ENCODE results near the gene HDAC7. TPM values are rescaled to one million over a fixed set of nuclear protein-coding genes. Genes with fewer than 3 reads are reported as not detected.
A peak's percentile ranks its signal among the peaks of the same experiment; 100 is the strongest.

Gene HDAC7
- total RNA-seq, 1 donor from 2014 or later: 253 TPM

- intact Hi-C loops (cut with micrococcal nuclease): no loop called here
- H3K36me3 Mint-ChIP-seq (ENCODE audit: low read depth): no peaks in the 10 kb centered on the region
- no peak for DNase-seq (ENCODE audit: low spot score)
- no peaks in the 10 kb centered on the region for H3K27me3 Mint-ChIP-seq (ENCODE audit: low read depth)
- H3K9me3 Mint-ChIP-seq: no peaks in the 10 kb centered on the region
- H3K27ac Mint-ChIP-seq: peak overlapping the region; percentile 98
- peak overlapping the region; percentile 50 for H3K4me3 Mint-ChIP-seq (ENCODE audit: low read depth)
- H3K4me1 Mint-ChIP-seq (ENCODE audit: low read depth): peaks cover 73% of the 10 kb centered on the region
These were observed 14.6 kb upstream of the HDAC7 start for GRCh38 chr12:47834199-47834903.

DNA sequence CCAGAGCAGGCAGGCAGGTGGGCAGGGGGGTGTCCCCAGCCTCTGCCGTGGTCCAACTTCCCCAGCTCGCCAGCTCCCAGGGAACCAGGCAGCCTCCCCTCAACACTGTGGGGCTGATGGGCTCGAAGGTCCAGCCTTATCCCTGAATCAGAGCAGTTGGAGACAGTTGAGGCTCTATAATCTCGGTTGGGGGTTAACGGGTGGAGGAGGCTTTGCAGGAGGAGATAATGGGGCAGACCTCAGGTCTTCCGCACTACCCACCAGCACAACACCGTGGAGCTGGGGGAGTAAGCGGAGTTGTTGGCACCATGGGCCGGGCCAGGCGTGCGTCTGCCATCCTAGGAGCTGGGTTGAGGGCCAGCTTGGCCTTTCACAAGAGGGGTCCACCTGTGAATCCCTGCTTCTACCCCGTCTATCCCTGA lies 13.9 kb upstream of the HDAC7 start:
- H3K4me3 Mint-ChIP-seq (ENCODE audit: low read depth): peak overlapping the region; percentile 26
- no peak for DNase-seq (ENCODE audit: low spot score)
- H3K36me3 Mint-ChIP-seq (ENCODE audit: low read depth): no peaks in the 10 kb centered on the region
- peak overlapping the region; percentile 98 for H3K27ac Mint-ChIP-seq
- H3K4me1 Mint-ChIP-seq (ENCODE audit: low read depth): peaks cover 76% of the 10 kb centered on the region
- intact Hi-C loops (cut with micrococcal nuclease): loop anchor here (2.0 kb wide), 2 partner anchors 27 to 127 kb away; partner anchors contain the start of gene RPAP3
- no peaks in the 10 kb centered on the region for H3K27me3 Mint-ChIP-seq (ENCODE audit: low read depth)
- H3K9me3 Mint-ChIP-seq: no peaks in the 10 kb centered on the region

- H3K4me1 Mint-ChIP-seq (ENCODE audit: low read depth): peaks cover 76% of the 10 kb centered on the region
- H3K36me3 Mint-ChIP-seq (ENCODE audit: low read depth): no peaks in the 10 kb centered on the region
- H3K9me3 Mint-ChIP-seq: no peaks in the 10 kb centered on the region
- H3K4me3 Mint-ChIP-seq (ENCODE audit: low read depth): peak overlapping the region; percentile 76
- peak overlapping the region; percentile 98 for H3K27ac Mint-ChIP-seq
- DNase-seq (ENCODE audit: low spot score): no peak
- intact Hi-C loops (cut with micrococcal nuclease): loop anchor here (1.0 to 2.0 kb wide), 4 partner anchors 12 to 126 kb away; partner anchors contain the start of gene RPAP3
- no peaks in the 10 kb centered on the region for H3K27me3 Mint-ChIP-seq (ENCODE audit: low read depth)
These were observed 12.7 kb upstream of the HDAC7 start for GRCh38 chr12:47832263-47832933.

DNA sequence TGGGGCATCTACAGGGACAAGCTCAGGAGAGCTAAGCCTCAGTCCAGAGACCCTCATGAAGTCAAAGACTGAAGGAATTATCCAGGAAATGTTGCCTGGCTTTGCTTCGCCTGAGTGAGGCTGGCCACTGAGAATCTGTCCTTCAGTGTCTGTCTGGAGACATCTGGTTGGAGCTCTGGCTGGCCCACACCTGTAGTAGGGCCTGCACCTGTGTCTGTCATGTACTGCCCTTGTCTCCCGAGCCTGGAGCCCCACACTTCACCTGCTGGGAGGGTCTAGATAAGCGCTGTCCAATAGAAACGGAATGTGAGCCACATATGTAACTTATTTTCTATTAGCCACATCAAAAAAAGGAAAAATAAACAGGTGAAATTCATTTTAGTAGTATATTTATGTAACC lies 9.9 kb upstream of the HDAC7 start:
- intact Hi-C loops (cut with micrococcal nuclease): no loop called here
- peaks cover 70% of the 10 kb centered on the region for H3K4me1 Mint-ChIP-seq (ENCODE audit: low read depth)
- H3K36me3 Mint-ChIP-seq (ENCODE audit: low read depth): peaks cover 4% of the 10 kb centered on the region
- peak overlapping the region; percentile 61 for H3K27ac Mint-ChIP-seq
- no peaks in the 10 kb centered on the region for H3K9me3 Mint-ChIP-seq
- no peak for DNase-seq (ENCODE audit: low spot score)
- no peaks in the 10 kb centered on the region for H3K27me3 Mint-ChIP-seq (ENCODE audit: low read depth)
- H3K4me3 Mint-ChIP-seq (ENCODE audit: low read depth): peak overlapping the region; percentile 20

DNA sequence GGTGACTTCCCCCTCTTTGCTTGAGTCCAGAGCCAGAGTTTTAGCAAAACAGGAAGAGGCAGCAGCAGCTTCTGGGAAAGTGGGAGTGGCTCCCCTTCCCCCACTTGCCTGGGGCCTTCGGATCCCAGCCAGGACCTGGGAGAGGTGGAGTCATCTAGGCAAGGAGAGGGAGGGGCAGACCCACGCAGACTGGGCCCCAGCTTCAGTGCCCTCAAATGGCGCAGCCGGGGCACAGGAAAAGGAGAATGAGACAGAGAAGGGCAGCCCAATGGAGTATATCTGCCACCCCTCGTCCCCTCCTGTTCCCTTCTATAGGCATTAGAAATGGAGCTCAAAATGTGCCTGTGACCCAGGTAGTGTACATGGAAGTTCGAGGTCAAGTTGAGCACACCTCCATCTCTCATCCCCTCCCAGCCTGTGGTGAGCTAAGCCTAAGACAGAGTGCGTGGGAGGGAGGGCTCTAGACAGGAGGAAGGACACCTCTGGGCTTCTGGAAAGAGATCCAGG lies 9.3 kb upstream of the HDAC7 start:
- H3K36me3 Mint-ChIP-seq (ENCODE audit: low read depth): peaks cover 4% of the 10 kb centered on the region
- H3K27ac Mint-ChIP-seq: peak overlapping the region; percentile 61
- no peak for DNase-seq (ENCODE audit: low spot score)
- no peaks in the 10 kb centered on the region for H3K9me3 Mint-ChIP-seq
- H3K27me3 Mint-ChIP-seq (ENCODE audit: low read depth): no peaks in the 10 kb centered on the region
- H3K4me1 Mint-ChIP-seq (ENCODE audit: low read depth): peaks cover 70% of the 10 kb centered on the region
- intact Hi-C loops (cut with micrococcal nuclease): no loop called here
- peak overlapping the region; percentile 20 for H3K4me3 Mint-ChIP-seq (ENCODE audit: low read depth)

- peaks cover 68% of the 10 kb centered on the region for H3K4me1 Mint-ChIP-seq (ENCODE audit: low read depth)
- H3K27me3 Mint-ChIP-seq (ENCODE audit: low read depth): no peaks in the 10 kb centered on the region
- H3K4me3 Mint-ChIP-seq (ENCODE audit: low read depth): no peak overlapping the region
- no peak for DNase-seq (ENCODE audit: low spot score)
- H3K27ac Mint-ChIP-seq: peak overlapping the region; percentile 61
- H3K36me3 Mint-ChIP-seq (ENCODE audit: low read depth): peaks cover 5% of the 10 kb centered on the region
- no peaks in the 10 kb centered on the region for H3K9me3 Mint-ChIP-seq
- intact Hi-C loops (cut with micrococcal nuclease): no loop called here
These were observed 8.6 kb upstream of the HDAC7 start for GRCh38 chr12:47828008-47828975.

DNA sequence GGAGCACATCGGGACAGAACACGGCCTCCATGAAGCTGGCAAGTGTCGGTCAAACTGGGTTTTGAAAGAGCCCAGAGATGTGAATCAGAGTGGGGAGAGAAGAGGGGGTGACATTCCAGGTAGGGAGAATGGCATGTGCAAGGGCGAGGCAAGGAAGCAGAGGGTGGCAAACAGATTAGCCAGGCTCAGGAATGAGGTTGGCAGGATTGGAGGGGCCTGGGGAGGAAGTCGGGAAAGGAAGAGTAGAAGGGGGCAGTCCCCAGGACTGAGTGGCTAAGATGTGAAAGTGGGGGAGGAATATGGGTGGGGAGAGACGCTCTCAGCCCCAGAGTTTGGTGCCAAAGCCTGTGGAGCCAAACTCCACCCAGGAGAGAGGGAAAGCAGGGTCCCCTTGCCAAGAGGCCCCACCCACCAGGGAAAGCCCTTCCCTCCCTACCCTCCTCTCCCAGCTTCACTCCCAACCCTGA lies 5.5 kb upstream of the HDAC7 start:
- Mint-ChIP-seq H3K36me3 (ENCODE audit: low read depth) (peaks cover 7% of the 10 kb centered on the region), H3K27me3 (ENCODE audit: low read depth) (no peaks in the 10 kb centered on the region), H3K9me3 (no peaks in the 10 kb centered on the region), H3K27ac (peak overlapping the region; percentile 46), H3K4me3 (ENCODE audit: low read depth) (no peak overlapping the region), H3K4me1 (ENCODE audit: low read depth) (peaks cover 67% of the 10 kb centered on the region)
- intact Hi-C loops (cut with micrococcal nuclease): no loop called here
- DNase-seq (ENCODE audit: low spot score): no peak

- Mint-ChIP-seq H3K9me3 (no peaks in the 10 kb centered on the region), H3K4me1 (ENCODE audit: low read depth) (peaks cover 66% of the 10 kb centered on the region), H3K27ac (peak overlapping the region; percentile 46), H3K27me3 (ENCODE audit: low read depth) (no peaks in the 10 kb centered on the region), H3K36me3 (ENCODE audit: low read depth) (peaks cover 7% of the 10 kb centered on the region), H3K4me3 (ENCODE audit: low read depth) (no peak overlapping the region)
- DNase-seq (ENCODE audit: low spot score): no peak
- intact Hi-C loops (cut with micrococcal nuclease): no loop called here
These were observed 4.9 kb upstream of the HDAC7 start for GRCh38 chr12:47824635-47825034.

DNA sequence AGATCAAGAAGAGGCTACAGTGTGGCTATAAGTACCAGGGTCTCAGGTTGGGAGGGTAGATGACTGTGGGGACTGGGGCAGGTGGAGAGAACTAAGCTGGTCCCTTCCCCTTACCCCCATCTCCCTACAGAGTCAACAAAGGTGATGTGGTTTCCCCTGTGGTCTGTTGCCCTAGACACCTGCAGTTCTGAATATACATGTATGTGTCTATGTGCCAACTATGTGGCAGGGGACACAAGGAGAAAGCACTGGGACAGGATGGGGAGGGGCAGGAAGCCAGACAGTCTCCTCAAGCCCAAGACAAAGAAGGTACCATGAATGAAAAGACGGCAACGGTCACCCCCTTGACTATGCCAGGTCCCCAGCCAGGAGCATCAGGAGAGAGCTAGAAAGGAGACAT lies 4.5 kb upstream of the HDAC7 start:
- Mint-ChIP-seq H3K4me1 (ENCODE audit: low read depth) (peaks cover 61% of the 10 kb centered on the region), H3K9me3 (no peaks in the 10 kb centered on the region), H3K27me3 (ENCODE audit: low read depth) (no peaks in the 10 kb centered on the region), H3K4me3 (ENCODE audit: low read depth) (no peak overlapping the region), H3K27ac (peak overlapping the region; percentile 46), H3K36me3 (ENCODE audit: low read depth) (peaks cover 7% of the 10 kb centered on the region)
- DNase-seq (ENCODE audit: low spot score): no peak
- intact Hi-C loops (cut with micrococcal nuclease): no loop called here

- Mint-ChIP-seq H3K4me1 (ENCODE audit: low read depth) (peaks cover 56% of the 10 kb centered on the region), H3K27ac (no peak overlapping the region), H3K4me3 (ENCODE audit: low read depth) (no peak overlapping the region), H3K27me3 (ENCODE audit: low read depth) (no peaks in the 10 kb centered on the region), H3K9me3 (no peaks in the 10 kb centered on the region), H3K36me3 (ENCODE audit: low read depth) (peaks cover 12% of the 10 kb centered on the region)
- no peak for DNase-seq (ENCODE audit: low spot score)
- intact Hi-C loops (cut with micrococcal nuclease): no loop called here
These were observed 3.9 kb upstream of the HDAC7 start for GRCh38 chr12:47823422-47824086.

GRCh38 chr12:47822863-47823262 lies 3.2 kb upstream of the HDAC7 start:
- peak overlapping the region; percentile 47 for H3K27ac Mint-ChIP-seq
- peaks cover 19% of the 10 kb centered on the region for H3K36me3 Mint-ChIP-seq (ENCODE audit: low read depth)
- no peaks in the 10 kb centered on the region for H3K27me3 Mint-ChIP-seq (ENCODE audit: low read depth)
- H3K4me3 Mint-ChIP-seq (ENCODE audit: low read depth): no peak overlapping the region
- intact Hi-C loops (cut with micrococcal nuclease): no loop called here
- DNase-seq (ENCODE audit: low spot score): no peak
- no peaks in the 10 kb centered on the region for H3K9me3 Mint-ChIP-seq
- peaks cover 53% of the 10 kb centered on the region for H3K4me1 Mint-ChIP-seq (ENCODE audit: low read depth)

GRCh38 chr12:47822401-47822800 lies 2.7 kb upstream of the HDAC7 start:
- Mint-ChIP-seq H3K4me1 (ENCODE audit: low read depth) (peaks cover 55% of the 10 kb centered on the region), H3K27ac (peak overlapping the region; percentile 1), H3K4me3 (ENCODE audit: low read depth) (no peak overlapping the region), H3K9me3 (no peaks in the 10 kb centered on the region), H3K27me3 (ENCODE audit: low read depth) (no peaks in the 10 kb centered on the region), H3K36me3 (ENCODE audit: low read depth) (peaks cover 24% of the 10 kb centered on the region)
- no peak for DNase-seq (ENCODE audit: low spot score)
- intact Hi-C loops (cut with micrococcal nuclease): no loop called here
